ENCODE results near the gene MMP7. TPM values are rescaled to one million over a fixed set of nuclear protein-coding genes. Genes with fewer than 3 reads are reported as not detected.
A peak's percentile ranks its signal among the peaks of the same experiment; 100 is the strongest.

Gene MMP7
- not detected for total RNA-seq
- not detected for total RNA-seq (2013)

GRCh38 chr11:102530558-102530957, at the start of gene MMP7:
MMP7 (minus strand) TSS chr11:102530747; CDS start chr11:102530700, 47 bp downstream.
- Histone ChIP-seq H3K27ac (ENCODE audit: low read length) (no peak within 1 kb of the TSS), H3K9me3 (ENCODE audit: control insufficient read depth, insufficient read depth, low read length) (no peaks in the 10 kb centered on the region), H3K4me1 (ENCODE audit: control insufficient read depth, insufficient read depth, low read length) (no peaks in the 10 kb centered on the region), H3K36me3 (ENCODE audit: control insufficient read depth, insufficient read depth, low read length) (no peaks in the 10 kb centered on the region), H3K27me3 (ENCODE audit: control insufficient read depth, insufficient read depth, low read length) (no peaks in the 10 kb centered on the region), H3K4me3 (ENCODE audit: low read length) (no peak within 1 kb of the TSS)
- no peak within 1 kb of the TSS for H3K4me3 Mint-ChIP-seq
- peaks cover 5 to 13% of the 10 kb centered on the region in 2 donors for H3K27me3 Mint-ChIP-seq (ENCODE audit: low read depth in 2 of 2)
- no peak within 1 kb of the TSS for H3K27ac Mint-ChIP-seq
- TF ChIP-seq CTCF (IDR thresholded peaks at IDR 0.05) = no peak
- 29% methylated on average over 8 of the region's 8 CpGs for WGBS (ENCODE audit: insufficient coverage)
- H3K36me3 Mint-ChIP-seq = no peaks in the 10 kb centered on the region
- no peaks in the 10 kb centered on the region for H3K4me1 Mint-ChIP-seq
- H3K9me3 Mint-ChIP-seq = no peaks in the 10 kb centered on the region
- DNase-seq (no peak), ATAC-seq (no peak)
- intact Hi-C loops (cut with micrococcal nuclease) = no loop called here

GRCh38 chr11:102577723-102578122, 47.2 kb upstream of the MMP7 start:
- ATAC-seq (no peak), DNase-seq (no peak)
- no peaks in the 10 kb centered on the region for H3K36me3 Mint-ChIP-seq
- TF ChIP-seq CTCF (IDR thresholded peaks at IDR 0.05) = no peak
- Histone ChIP-seq H3K4me3 (ENCODE audit: low read length) (no peak overlapping the region), H3K27ac (ENCODE audit: low read length) (no peak overlapping the region), H3K4me1 (ENCODE audit: control insufficient read depth, insufficient read depth, low read length) (peaks cover 5% of the 10 kb centered on the region), H3K9me3 (ENCODE audit: control insufficient read depth, insufficient read depth, low read length) (no peaks in the 10 kb centered on the region), H3K27me3 (ENCODE audit: control insufficient read depth, insufficient read depth, low read length) (no peaks in the 10 kb centered on the region), H3K36me3 (ENCODE audit: control insufficient read depth, insufficient read depth, low read length) (no peaks in the 10 kb centered on the region)
- H3K9me3 Mint-ChIP-seq = no peaks in the 10 kb centered on the region
- H3K4me3 Mint-ChIP-seq = no peak overlapping the region
- no peak overlapping the region for H3K27ac Mint-ChIP-seq
- peaks cover 19% of the 10 kb centered on the region in 2 donors for H3K4me1 Mint-ChIP-seq
- H3K27me3 Mint-ChIP-seq (ENCODE audit: low read depth in 2 of 2) = no peaks in the 10 kb centered on the region
- 76% methylated on average over 2 of the region's 2 CpGs for WGBS (ENCODE audit: insufficient coverage)
- intact Hi-C loops (cut with micrococcal nuclease) = no loop called here

- no peak for TF ChIP-seq CTCF (IDR thresholded peaks at IDR 0.05)
- ATAC-seq (peak in 1 of 3 donors; percentile 52), DNase-seq (peak in 1 of 2 donors; percentile 40)
- peak overlapping the region; percentile 3 for H3K4me3 Mint-ChIP-seq
- Histone ChIP-seq H3K4me3 (ENCODE audit: low read length) (no peak overlapping the region), H3K36me3 (ENCODE audit: control insufficient read depth, insufficient read depth, low read length) (no peaks in the 10 kb centered on the region), H3K9me3 (ENCODE audit: control insufficient read depth, insufficient read depth, low read length) (no peaks in the 10 kb centered on the region), H3K27me3 (ENCODE audit: control insufficient read depth, insufficient read depth, low read length) (no peaks in the 10 kb centered on the region), H3K4me1 (ENCODE audit: control insufficient read depth, insufficient read depth, low read length) (peaks cover 5% of the 10 kb centered on the region), H3K27ac (ENCODE audit: low read length) (no peak overlapping the region)
- H3K27ac Mint-ChIP-seq = no peak overlapping the region
- no peaks in the 10 kb centered on the region for H3K9me3 Mint-ChIP-seq
- peaks cover under 1 to 5% of the 10 kb centered on the region in 2 donors for H3K27me3 Mint-ChIP-seq (ENCODE audit: low read depth in 2 of 2)
- intact Hi-C loops (cut with micrococcal nuclease) = no loop called here
- H3K4me1 Mint-ChIP-seq = peaks cover 19% of the 10 kb centered on the region in 2 donors
- no peaks in the 10 kb centered on the region for H3K36me3 Mint-ChIP-seq
Measured at GRCh38 chr11:102577182-102577581, 46.6 kb upstream of the MMP7 start.

- H3K27me3 Mint-ChIP-seq (ENCODE audit: low read depth in 2 of 2) = peaks cover 3 to 11% of the 10 kb centered on the region in 2 donors
- peak in 1 of 2 donors; percentile 21 for DNase-seq
- H3K27ac Mint-ChIP-seq = no peak overlapping the region
- H3K4me3 ChIP-seq (ENCODE audit: low read length) = no peak overlapping the region
- TF ChIP-seq CTCF (IDR thresholded peaks at IDR 0.05) = no peak
- no peak overlapping the region for H3K4me3 Mint-ChIP-seq
- intact Hi-C loops (cut with micrococcal nuclease) = no loop called here
- H3K9me3 Mint-ChIP-seq = no peaks in the 10 kb centered on the region
- H3K27ac ChIP-seq (ENCODE audit: low read length) = no peak overlapping the region
- H3K4me1 Mint-ChIP-seq = peaks cover 19% of the 10 kb centered on the region in 2 donors
- ATAC-seq = no peak
- no peaks in the 10 kb centered on the region for H3K36me3 ChIP-seq (ENCODE audit: control insufficient read depth, insufficient read depth, low read length)
- H3K27me3 ChIP-seq (ENCODE audit: control insufficient read depth, insufficient read depth, low read length) = no peaks in the 10 kb centered on the region
- 29% methylated on average over 2 of the region's 3 CpGs for WGBS (ENCODE audit: insufficient coverage)
- H3K36me3 Mint-ChIP-seq = no peaks in the 10 kb centered on the region
- H3K9me3 ChIP-seq (ENCODE audit: control insufficient read depth, insufficient read depth, low read length) = no peaks in the 10 kb centered on the region
- peaks cover 5% of the 10 kb centered on the region for H3K4me1 ChIP-seq (ENCODE audit: control insufficient read depth, insufficient read depth, low read length)
Measured at GRCh38 chr11:102576350-102576749, 45.8 kb upstream of the MMP7 start.

Data from natural killer cell (primary cell).